Measurements from ENCODE around the gene AMBRA1.
"Not testable (repeated sequence)": the region's sequence is repeated elsewhere in the genome, so short reads cannot be mapped to it uniquely, and the experiment has no call there.

AMBRA1 gene

DNA sequence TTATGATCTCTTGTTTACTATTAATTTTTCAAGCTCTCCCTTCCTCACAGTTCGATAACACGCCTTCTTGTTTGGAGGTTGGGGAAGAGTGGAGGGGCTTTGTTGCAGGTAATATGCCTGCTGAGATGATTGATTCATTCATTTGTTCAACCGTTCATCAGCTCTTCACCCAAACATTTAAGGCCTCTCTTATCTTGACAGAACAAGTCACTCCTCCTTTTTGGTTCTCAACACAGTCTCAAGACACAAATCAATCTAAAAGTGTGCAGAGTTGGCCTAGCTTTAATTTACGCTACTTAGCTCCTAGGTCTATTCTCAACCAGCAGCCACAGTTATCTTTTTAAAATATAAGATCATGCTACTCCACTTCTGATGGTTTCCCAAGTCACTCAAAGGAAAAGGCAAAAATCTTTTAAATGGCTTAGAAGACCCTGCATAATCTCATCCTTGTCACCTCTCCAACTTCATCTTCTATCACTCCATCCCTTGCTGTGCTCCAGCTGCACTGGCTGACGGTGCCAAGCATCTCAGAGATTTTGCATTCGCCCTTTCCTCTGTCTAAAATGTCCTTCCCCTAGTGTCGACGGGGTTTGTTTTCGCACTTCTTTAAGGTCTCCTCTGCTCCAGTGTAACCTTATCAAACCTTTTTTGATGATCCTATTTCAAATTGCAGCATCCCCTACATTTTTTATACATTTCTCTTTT, 60.3 kb downstream of the AMBRA1 start:
- DNase-seq = no peak

GRCh38 chr11:46529928-46530574, 63.8 kb downstream of the AMBRA1 start:
- no peak for DNase-seq

- peak; percentile 46 for DNase-seq
Measured at GRCh38 chr11:46529095-46529905, 64.5 kb downstream of the AMBRA1 start.

GRCh38 chr11:46528445-46529094, 65.3 kb downstream of the AMBRA1 start:
- no peak for DNase-seq

- no peak for DNase-seq
Measured at GRCh38 chr11:46527591-46528130, 66.2 kb downstream of the AMBRA1 start.

- DNase-seq = no peak
Measured at GRCh38 chr11:46526216-46527215, 67.3 kb downstream of the AMBRA1 start.

DNA sequence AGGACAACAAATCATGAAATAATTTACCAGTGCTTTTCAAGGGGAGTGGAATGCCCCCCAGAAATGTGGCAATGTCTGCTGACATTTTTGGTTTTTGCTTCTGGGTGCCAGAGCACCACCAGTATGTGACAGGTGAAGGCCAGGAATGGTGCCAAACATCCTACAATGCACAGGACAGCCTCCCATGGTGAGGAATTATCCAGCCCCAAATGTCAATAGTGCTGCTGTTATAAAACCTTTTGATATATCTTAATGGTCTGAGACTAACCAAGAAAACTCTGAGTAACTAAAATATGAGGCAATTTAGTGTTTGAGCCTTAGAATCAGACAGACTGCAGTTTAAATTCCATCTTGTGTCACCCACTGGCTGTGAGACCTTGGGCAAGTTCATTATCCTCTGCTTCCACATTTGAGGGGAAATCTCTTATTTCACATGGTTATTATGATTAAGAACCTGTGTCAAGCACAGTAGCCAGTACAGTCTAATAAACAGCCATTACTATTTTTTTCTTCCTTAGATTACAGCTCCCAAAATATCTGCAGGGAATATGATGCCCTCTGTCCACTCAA, 69.5 kb downstream of the AMBRA1 start:
- no peak for DNase-seq

GRCh38 chr11:46523290-46523689, 70.5 kb downstream of the AMBRA1 start:
- DNase-seq = no peak

- no peak for DNase-seq
Measured at GRCh38 chr11:46522682-46523281, 71.0 kb downstream of the AMBRA1 start.

GRCh38 chr11:46521961-46522681, 71.7 kb downstream of the AMBRA1 start:
- DNase-seq = peak; percentile 32

GRCh38 chr11:46520971-46521745, 72.7 kb downstream of the AMBRA1 start:
- DNase-seq = peak; percentile 55

DNA sequence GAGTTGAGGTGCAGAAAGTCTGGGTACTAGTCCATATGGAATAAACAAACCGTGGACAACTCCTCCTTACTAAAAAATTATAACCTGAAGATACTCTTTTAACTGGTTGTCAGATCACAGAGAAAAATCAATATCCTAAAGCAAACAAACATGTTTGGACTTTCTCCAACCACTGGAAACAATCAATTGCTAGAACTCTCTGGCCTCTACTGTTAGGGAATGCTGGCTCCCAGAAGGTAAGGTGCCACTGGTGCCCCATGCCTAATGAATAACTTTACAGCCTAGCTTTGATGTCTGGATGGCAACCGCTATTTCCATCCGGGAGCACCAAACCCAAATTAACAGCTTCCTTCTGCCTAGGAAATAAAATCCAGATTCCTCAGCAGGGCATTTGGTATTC, 74.5 kb downstream of the AMBRA1 start:
- no peak for DNase-seq

- not testable (repeated sequence) for DNase-seq
Measured at GRCh38 chr11:46518928-46519327, 74.9 kb downstream of the AMBRA1 start.

- DNase-seq = no peak
Measured at GRCh38 chr11:46514370-46514769, 79.5 kb downstream of the AMBRA1 start.

DNA sequence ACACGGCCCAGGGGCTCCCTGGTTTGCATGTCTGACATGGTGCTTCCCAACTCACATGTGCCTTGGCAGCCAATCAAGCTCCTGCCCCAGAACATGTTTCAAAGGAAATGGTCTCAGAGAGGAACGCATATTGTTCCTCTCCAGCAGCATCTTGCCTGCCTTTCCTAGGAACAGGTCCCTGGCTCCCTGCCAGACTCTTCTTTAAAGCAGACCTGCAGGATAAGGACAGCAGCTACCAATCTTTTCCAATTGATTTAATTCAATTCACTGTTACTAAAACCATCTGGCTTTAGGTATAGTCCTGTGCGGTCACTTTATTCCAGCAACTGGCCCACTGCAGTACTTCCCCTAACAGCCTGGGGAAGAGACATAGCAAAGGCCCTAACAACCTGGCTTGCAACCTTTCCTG, 79.9 kb downstream of the AMBRA1 start:
- no peak for DNase-seq

- no peak for DNase-seq
Measured at GRCh38 chr11:46512261-46512881, 81.5 kb downstream of the AMBRA1 start.

DNA sequence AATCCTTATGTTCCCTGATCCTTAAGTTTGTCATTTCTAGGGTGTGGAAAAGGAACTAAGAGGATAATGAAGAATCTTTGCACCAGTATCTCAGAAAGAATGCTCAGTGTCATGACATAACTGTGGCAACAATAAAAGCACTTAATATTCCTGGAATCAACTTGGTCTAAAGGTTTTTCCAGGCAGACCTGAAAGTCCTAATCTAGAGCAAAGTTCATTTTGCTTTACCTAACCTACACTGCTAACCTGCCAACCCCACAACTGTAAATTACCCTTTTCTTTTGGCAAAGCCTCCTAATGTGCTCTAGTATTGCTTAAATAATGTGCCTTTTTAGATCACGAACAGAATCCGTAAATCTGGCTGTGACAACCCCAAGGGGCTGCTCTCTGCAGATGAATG, 82.5 kb downstream of the AMBRA1 start:
- no peak for DNase-seq

- no peak for DNase-seq
Measured at GRCh38 chr11:46508360-46508759, 85.5 kb downstream of the AMBRA1 start.

DNA sequence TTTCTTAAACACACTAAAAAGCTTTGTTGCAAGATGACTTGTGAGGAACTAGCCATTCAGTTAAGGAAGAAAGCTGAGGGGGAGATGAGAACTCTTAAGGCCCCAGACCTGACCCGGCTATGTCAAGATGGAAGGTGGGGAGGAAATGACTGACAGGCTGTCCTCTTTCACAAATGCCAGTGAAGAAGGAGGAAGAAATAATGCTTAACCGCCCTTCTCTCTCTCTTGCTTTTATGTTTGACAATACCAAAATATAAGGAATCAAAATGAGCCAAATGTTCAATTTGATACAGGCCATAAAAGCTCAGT, 87.4 kb downstream of the AMBRA1 start:
- no peak for DNase-seq
